ENCODE results near the gene DIDO1. TPM values are rescaled to one million over a fixed set of nuclear protein-coding genes. Genes with fewer than 3 reads are reported as not detected.

The DIDO1 gene
- total and polyA plus RNA-seq, 9 of the 15 experiments (the other 6 are each of a cell fraction or from before 2014, with no cell fraction given) = 4.4 to 46.8 (median 31.2) TPM

DNA sequence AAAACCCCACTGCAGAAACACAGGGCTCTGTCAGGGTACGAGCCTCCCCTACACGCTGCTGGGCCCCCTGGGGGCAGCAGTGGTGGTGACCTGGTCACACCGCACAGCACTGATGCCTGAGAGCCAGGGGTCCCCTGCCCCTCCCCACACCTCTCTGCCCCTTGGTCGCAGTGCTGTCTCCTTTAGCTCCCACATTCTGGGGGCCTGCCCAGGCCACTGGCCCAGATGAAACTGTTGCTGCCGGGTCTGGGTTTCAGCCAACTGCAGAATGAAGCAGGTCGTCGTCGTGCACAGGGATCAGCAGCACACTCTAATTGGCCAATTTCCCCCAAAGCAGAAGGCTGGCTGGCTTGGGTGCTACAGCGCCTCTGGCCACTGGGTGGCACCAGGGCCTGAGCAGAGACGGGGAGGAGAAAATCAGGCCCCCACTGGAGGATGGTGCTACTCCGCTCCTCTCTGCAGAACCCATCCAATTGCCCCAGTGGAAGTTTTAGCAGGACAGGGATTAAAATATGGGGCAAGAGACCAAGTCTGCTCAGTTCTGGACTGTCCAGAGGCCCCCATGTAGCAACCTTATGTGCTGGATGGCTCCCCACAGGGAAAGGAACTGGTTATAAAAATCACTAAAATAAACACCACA, 26.1 kb downstream of the DIDO1 start (continued):
- TF ChIP-seq, protein P1, sequence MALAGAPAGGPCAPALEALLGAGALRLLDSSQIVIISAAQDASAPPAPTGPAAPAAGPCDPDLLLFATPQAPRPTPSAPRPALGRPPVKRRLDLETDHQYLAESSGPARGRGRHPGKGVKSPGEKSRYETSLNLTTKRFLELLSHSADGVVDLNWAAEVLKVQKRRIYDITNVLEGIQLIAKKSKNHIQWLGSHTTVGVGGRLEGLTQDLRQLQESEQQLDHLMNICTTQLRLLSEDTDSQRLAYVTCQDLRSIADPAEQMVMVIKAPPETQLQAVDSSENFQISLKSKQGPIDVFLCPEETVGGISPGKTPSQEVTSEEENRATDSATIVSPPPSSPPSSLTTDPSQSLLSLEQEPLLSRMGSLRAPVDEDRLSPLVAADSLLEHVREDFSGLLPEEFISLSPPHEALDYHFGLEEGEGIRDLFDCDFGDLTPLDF (CRISPR knock-in tag; IDR thresholded peaks at IDR 0.05) = no peak
- TF ChIP-seq ZNF444 (CRISPR knock-in tag; IDR thresholded peaks at IDR 0.05) (no peak), ZNF77 (CRISPR knock-in tag; IDR thresholded peaks at IDR 0.05) (no peak), ZKSCAN8 (CRISPR knock-in tag; IDR thresholded peaks at IDR 0.05) (no peak), ZSCAN29 (IDR thresholded peaks at IDR 0.05) (no peak), ZNF780A (CRISPR knock-in tag; IDR thresholded peaks at IDR 0.05) (no peak), MXI1 (IDR thresholded peaks at IDR 0.05; ENCODE audit: low read depth, low read length) (no peak), CSDE1 (IDR thresholded peaks at IDR 0.05) (no peak), ERF (CRISPR knock-in tag; IDR thresholded peaks at IDR 0.05) (no peak), ZNF561 (CRISPR knock-in tag; conservative IDR thresholded peaks at IDR 0.05) (no peak), RBM15 (IDR thresholded peaks at IDR 0.05; ENCODE audit: insufficient read depth, low read length) (no peak), NUFIP1 (IDR thresholded peaks at IDR 0.05; ENCODE audit: partially characterized antibody) (no peak), ZNF436 (CRISPR knock-in tag; IDR thresholded peaks at IDR 0.05) (no peak), FUS (optimal IDR thresholded peaks at IDR 0.05; ENCODE audit: low read depth, low read length) (no peak), ZNF75A (CRISPR knock-in tag; IDR thresholded peaks at IDR 0.05) (no peak), ZNF76 (CRISPR knock-in tag; IDR thresholded peaks at IDR 0.05; ENCODE audit: borderline replicate concordance) (no peak), TSC22D4 (tag; IDR thresholded peaks at IDR 0.05) (no peak), SOX6 (IDR thresholded peaks at IDR 0.05) (no peak)
- TF ChIP-seq, protein P2, sequence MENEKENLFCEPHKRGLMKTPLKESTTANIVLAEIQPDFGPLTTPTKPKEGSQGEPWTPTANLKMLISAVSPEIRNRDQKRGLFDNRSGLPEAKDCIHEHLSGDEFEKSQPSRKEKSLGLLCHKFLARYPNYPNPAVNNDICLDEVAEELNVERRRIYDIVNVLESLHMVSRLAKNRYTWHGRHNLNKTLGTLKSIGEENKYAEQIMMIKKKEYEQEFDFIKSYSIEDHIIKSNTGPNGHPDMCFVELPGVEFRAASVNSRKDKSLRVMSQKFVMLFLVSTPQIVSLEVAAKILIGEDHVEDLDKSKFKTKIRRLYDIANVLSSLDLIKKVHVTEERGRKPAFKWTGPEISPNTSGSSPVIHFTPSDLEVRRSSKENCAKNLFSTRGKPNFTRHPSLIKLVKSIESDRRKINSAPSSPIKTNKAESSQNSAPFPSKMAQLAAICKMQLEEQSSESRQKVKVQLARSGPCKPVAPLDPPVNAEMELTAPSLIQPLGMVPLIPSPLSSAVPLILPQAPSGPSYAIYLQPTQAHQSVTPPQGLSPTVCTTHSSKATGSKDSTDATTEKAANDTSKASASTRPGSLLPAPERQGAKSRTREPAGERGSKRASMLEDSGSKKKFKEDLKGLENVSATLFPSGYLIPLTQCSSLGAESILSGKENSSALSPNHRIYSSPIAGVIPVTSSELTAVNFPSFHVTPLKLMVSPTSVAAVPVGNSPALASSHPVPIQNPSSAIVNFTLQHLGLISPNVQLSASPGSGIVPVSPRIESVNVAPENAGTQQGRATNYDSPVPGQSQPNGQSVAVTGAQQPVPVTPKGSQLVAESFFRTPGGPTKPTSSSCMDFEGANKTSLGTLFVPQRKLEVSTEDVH (IDR thresholded peaks at IDR 0.05; ENCODE audit: low read depth, partially characterized antibody) = no peak
- TF ChIP-seq, protein P3, sequence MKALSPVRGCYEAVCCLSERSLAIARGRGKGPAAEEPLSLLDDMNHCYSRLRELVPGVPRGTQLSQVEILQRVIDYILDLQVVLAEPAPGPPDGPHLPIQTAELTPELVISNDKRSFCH (CRISPR knock-in tag; IDR thresholded peaks at IDR 0.05) = no peak
- TF ChIP-seq, protein P3 (tag; IDR thresholded peaks at IDR 0.05) = no peak
- TF ChIP-seq, protein P4, sequence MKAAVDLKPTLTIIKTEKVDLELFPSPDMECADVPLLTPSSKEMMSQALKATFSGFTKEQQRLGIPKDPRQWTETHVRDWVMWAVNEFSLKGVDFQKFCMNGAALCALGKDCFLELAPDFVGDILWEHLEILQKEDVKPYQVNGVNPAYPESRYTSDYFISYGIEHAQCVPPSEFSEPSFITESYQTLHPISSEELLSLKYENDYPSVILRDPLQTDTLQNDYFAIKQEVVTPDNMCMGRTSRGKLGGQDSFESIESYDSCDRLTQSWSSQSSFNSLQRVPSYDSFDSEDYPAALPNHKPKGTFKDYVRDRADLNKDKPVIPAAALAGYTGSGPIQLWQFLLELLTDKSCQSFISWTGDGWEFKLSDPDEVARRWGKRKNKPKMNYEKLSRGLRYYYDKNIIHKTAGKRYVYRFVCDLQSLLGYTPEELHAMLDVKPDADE (conservative IDR thresholded peaks at IDR 0.05; ENCODE audit: control insufficient read depth, low read depth, low read length) = no peak

All from K562 (cell line).